H1 (cell line): ENCODE results near the gene CLPTM1L. TPM values are rescaled to one million over a fixed set of nuclear protein-coding genes. Genes with fewer than 3 reads are reported as not detected.

Experiments
- CTCF ChIA-PET: fragments of 300-600 bp; sonication (Branson Sonifier 250); formaldehyde crosslinking; loops from one replicate; lab custom pipeline; 2021; ENCODE audit not compliant: partially characterized antibody; lab: Charles Lee
- POLR2A ChIA-PET: fragments of 300-600 bp; sonication (Branson Sonifier 250); formaldehyde crosslinking; loops from one replicate; lab custom pipeline; 2021; ENCODE audit warnings: inconsistent platforms; ENCODE audit not compliant: partially characterized antibody; lab: Charles Lee
- DNase-seq, 2 experiments: peaks; one replicate each; pipeline versions ENCODE4 v3.0.0 to v3.0.0-alpha.2; 2010 to 2022; ENCODE audit warnings: low spot score in 2 of 2, low read depth in 1 of 2, mixed read lengths in 1 of 2
- FAIRE-seq: peaks from 2 replicates; lab custom pipeline; 2011; peaks lifted over from hg19 to GRCh38; lab: Jason Lieb, UNC
- H2AFZ ChIP-seq: 2 replicates; pipeline ENCODE4 v1.8.1; 2012; ENCODE audit warnings: low read length, inconsistent platforms
- H2AK5ac ChIP-seq: 2 replicates; pipeline ENCODE4 v1.6.1; 2013; ENCODE audit warnings: low read depth, low read length
- H2BK120ac ChIP-seq: replicated peaks from 2 replicates; pipeline ENCODE3; 2013; ENCODE audit warnings: low read depth, low read length, inconsistent platforms
- H2BK12ac ChIP-seq: 2 replicates; pipeline ENCODE4 v1.6.1; 2013; ENCODE audit warnings: low read depth, low read length
- H2BK15ac ChIP-seq: 2 replicates; pipeline ENCODE4 v1.6.1; 2013; ENCODE audit warnings: low read length
- H2BK20ac ChIP-seq: 2 replicates; pipeline ENCODE4 v1.6.1; 2013; ENCODE audit warnings: low read length
- H2BK5ac ChIP-seq: 2 replicates; pipeline ENCODE4 v1.6.1; 2013; ENCODE audit warnings: low read depth, low read length
- H3K14ac ChIP-seq: 2 replicates; pipeline ENCODE4 v1.6.1; 2013; ENCODE audit warnings: inconsistent platforms; ENCODE audit not compliant: insufficient read length
- H3K18ac ChIP-seq: 2 replicates; pipeline ENCODE4 v1.6.1; 2013; ENCODE audit warnings: low read length; ENCODE audit errors: extremely low read depth
- H3K23ac ChIP-seq: 2 replicates; pipeline ENCODE4 v1.6.1; 2013; ENCODE audit warnings: inconsistent platforms; ENCODE audit not compliant: insufficient read length
- H3K23me2 ChIP-seq: 2 replicates; pipeline ENCODE4 v1.6.1; 2013; ENCODE audit warnings: low read depth, low read length
- H3K27ac ChIP-seq: 2 replicates; pipeline ENCODE4 v1.6.1; 2011; ENCODE audit warnings: low read depth, low read length, inconsistent platforms
- H3K27me3 ChIP-seq, 4 experiments: replicated peaks in 1 of 4; 1 replicate in 1 of 4; 2 replicates in 3 of 4; pipeline versions ENCODE4 v1.6.1 to v1.8.1; 2011 to 2013; ENCODE audit warnings: low read length in 3 of 4, mild to moderate bottlenecking in 3 of 4, inconsistent platforms in 2 of 4, mixed read lengths in 2 of 4, moderate library complexity in 1 of 4; ENCODE audit not compliant: control insufficient read depth in 3 of 4, insufficient read depth in 3 of 4; ENCODE audit errors: extremely low read depth in 1 of 4
- H3K36me3 ChIP-seq, 4 experiments: 2 replicates each; pipeline versions ENCODE4 v1.6.1 to v1.8.1; 2011 to 2013; ENCODE audit warnings: mild to moderate bottlenecking in 4 of 4, low read length in 3 of 4, moderate library complexity in 2 of 4, control low read depth in 1 of 4, inconsistent platforms in 1 of 4; ENCODE audit not compliant: insufficient read depth in 4 of 4, control insufficient read depth in 2 of 4
- H3K4ac ChIP-seq: replicated peaks from 2 replicates; pipeline ENCODE3; 2013; ENCODE audit warnings: low read length, low read depth, mixed read lengths, inconsistent platforms; ENCODE audit not compliant: insufficient read length
- H3K4me1 ChIP-seq, 4 experiments: replicated peaks in 1 of 4; 1 replicate in 1 of 4; 2 replicates in 3 of 4; pipeline versions ENCODE4 v1.6.1 to v1.8.1; 2011 to 2013; ENCODE audit warnings: low read length in 3 of 4, inconsistent platforms in 2 of 4, mixed read lengths in 1 of 4; ENCODE audit not compliant: insufficient read depth in 4 of 4, control insufficient read depth in 3 of 4
- H3K4me2 ChIP-seq, 2 experiments: 2 replicates each; pipeline versions ENCODE4 v1.6.1 to v1.8.1; 2011 to 2013; ENCODE audit warnings: low read depth in 2 of 2, low read length in 2 of 2, control low read depth in 1 of 2, inconsistent platforms in 1 of 2, mild to moderate bottlenecking in 1 of 2; ENCODE audit not compliant: insufficient read depth in 1 of 2
- H3K4me3 ChIP-seq, 4 experiments: fragments of 200-600, 300-600 bp in 1 of 4; sonication (generic), shearing (Covaris generic), sonication (Bioruptor Twin) in 1 of 4; 2 replicates each; pipeline versions ENCODE4 v1.5.1 to v1.8.1; 2011 to 2016; ENCODE audit warnings: low read length in 4 of 4, low read depth in 3 of 4, control low read depth in 2 of 4, inconsistent platforms in 2 of 4, mild to moderate bottlenecking in 2 of 4, mixed read lengths in 1 of 4, moderate library complexity in 1 of 4; ENCODE audit not compliant: insufficient read depth in 2 of 4; ENCODE audit errors: extremely low read depth in 1 of 4
- H3K56ac ChIP-seq: replicated peaks from 2 replicates; pipeline ENCODE3; 2013; ENCODE audit warnings: low read depth, mild to moderate bottlenecking, mixed read lengths, low read length, inconsistent platforms; ENCODE audit not compliant: insufficient read length
- H3K79me1 ChIP-seq: 2 replicates; pipeline ENCODE4 v1.6.1; 2013; ENCODE audit warnings: low read depth, low read length, control low read depth
- H3K79me2 ChIP-seq, 2 experiments: 2 replicates each; pipeline versions ENCODE4 v1.6.1 to v1.8.1; 2012 to 2013; ENCODE audit warnings: low read length in 2 of 2, mild to moderate bottlenecking in 2 of 2, inconsistent platforms in 1 of 2; ENCODE audit not compliant: insufficient read depth in 2 of 2, control insufficient read depth in 1 of 2
- H3K9ac ChIP-seq, 4 experiments: replicated peaks in 1 of 4; 1 replicate in 1 of 4; 2 replicates in 3 of 4; pipeline versions ENCODE4 v1.6.1 to v1.8.1; 2011 to 2013; ENCODE audit warnings: low read depth in 3 of 4, low read length in 3 of 4, control low read depth in 2 of 4, mild to moderate bottlenecking in 2 of 4, moderate library complexity in 2 of 4, inconsistent platforms in 1 of 4; ENCODE audit errors: extremely low read depth in 1 of 4
- H3K9me3 ChIP-seq, 2 experiments: 2 replicates each; pipeline versions ENCODE4 v1.6.1 to v1.8.1; 2012 to 2013; ENCODE audit warnings: mild to moderate bottlenecking in 2 of 2, moderate library complexity in 2 of 2, control low read depth in 1 of 2, inconsistent platforms in 1 of 2, low read depth in 1 of 2, low read length in 1 of 2, mixed read lengths in 1 of 2; ENCODE audit not compliant: insufficient read depth in 2 of 2
- H4K20me1 ChIP-seq, 2 experiments: replicated peaks in 1 of 2; 2 replicates each; pipeline versions ENCODE3 to v1.8.1; 2011 to 2013; ENCODE audit warnings: inconsistent platforms in 2 of 2, low read length in 2 of 2, mild to moderate bottlenecking in 1 of 2; ENCODE audit not compliant: insufficient read depth in 2 of 2, control insufficient read depth in 1 of 2
- H4K5ac ChIP-seq: 2 replicates; pipeline ENCODE4 v1.6.1; 2013; ENCODE audit warnings: low read length, low read depth, mixed read lengths, inconsistent platforms; ENCODE audit not compliant: insufficient read length
- H4K8ac ChIP-seq: 2 replicates; pipeline ENCODE4 v1.8.0; 2013; ENCODE audit warnings: mild to moderate bottlenecking, moderate library complexity, low read length, inconsistent platforms; ENCODE audit not compliant: insufficient read depth; ENCODE audit errors: extremely low read depth
- H4K91ac ChIP-seq: replicated peaks from 2 replicates; pipeline ENCODE3; 2013; ENCODE audit warnings: low read length, mixed read lengths, inconsistent platforms; ENCODE audit not compliant: insufficient read length
- ASH2L ChIP-seq: fragments of 200-600, 300-600 bp; sonication (generic); IDR thresholded peaks from one replicate; pipeline ENCODE4 v1.7.1; 2017; ENCODE audit warnings: low read length
- ATF3 ChIP-seq: IDR thresholded peaks from 2 replicates; pipeline ENCODE4 v1.6.1; 2011; ENCODE audit warnings: low read depth, mild to moderate bottlenecking, low read length; ENCODE audit not compliant: insufficient read depth
- CBX5 ChIP-seq: fragments of 300-800, 300-1000 bp; sonication (generic); IDR thresholded peaks from 2 replicates; pipeline ENCODE4 v1.7.1; 2016; ENCODE audit warnings: antibody characterized with exemption, low read length, low read depth
- CEBPB ChIP-seq: IDR thresholded peaks from 2 replicates; pipeline ENCODE4 v1.6.1; 2012; ENCODE audit warnings: low read depth, low read length
- CTCF ChIP-seq, 3 experiments: IDR thresholded peaks; 1 replicate in 2 of 3; 2 replicates in 1 of 3; pipeline versions ENCODE4 v1.5.1 to v1.6.1; 2011; ENCODE audit warnings: low read length in 3 of 3, mild to moderate bottlenecking in 3 of 3, inconsistent platforms in 2 of 3, low read depth in 1 of 3, moderate library complexity in 1 of 3; ENCODE audit not compliant: insufficient read depth in 1 of 3; ENCODE audit errors: control extremely low read depth in 1 of 3
- FOSL1 ChIP-seq: IDR thresholded peaks from 2 replicates; pipeline ENCODE4 v1.6.1; 2011; ENCODE audit warnings: mild to moderate bottlenecking, low read depth, low read length, moderate library complexity; ENCODE audit not compliant: insufficient read depth
- NANOG ChIP-seq: IDR thresholded peaks from 2 replicates; pipeline ENCODE4 v1.6.1; 2011; ENCODE audit warnings: low read length, low read depth, mild to moderate bottlenecking, inconsistent platforms; ENCODE audit not compliant: insufficient read depth, poor library complexity, severe bottlenecking
- RNF2 ChIP-seq: fragments of 200-900, 300-1000 bp; sonication (generic); IDR thresholded peaks from 2 replicates; pipeline ENCODE4 v1.7.1; 2016; ENCODE audit warnings: borderline replicate concordance, low read depth, mild to moderate bottlenecking, antibody characterized with exemption, low read length; ENCODE audit not compliant: poor library complexity, severe bottlenecking; ENCODE audit errors: missing control alignments
- SP4 ChIP-seq: IDR thresholded peaks from 2 replicates; pipeline ENCODE4 v1.6.1; 2012; ENCODE audit warnings: low read length, inconsistent platforms
- WGBS, 2 experiments: shearing (Covaris generic) in 1 of 2; methylation state at CpG; one replicate each; pipeline versions ENCODE4 v1.1.6 to v1.1.7; 2013 to 2015; ENCODE audit warnings: low lambda C conversion rate in 2 of 2, mixed read lengths in 2 of 2, inconsistent platforms in 1 of 2, low coverage in 1 of 2, missing lambda C conversion rate in 1 of 2; ENCODE audit not compliant: insufficient replicate concordance in 2 of 2, insufficient coverage in 1 of 2, insufficient read length in 1 of 2; ENCODE audit errors: extremely low coverage in 1 of 2, missing lambda C conversion rate in 1 of 2; 5-methylcytosine and 5-hydroxymethylcytosine counted together
- polyA plus RNA-seq, 7 experiments: library from polyadenylated mRNA; depleted of rRNA in 3 of 7; stranded (reverse) in 5 of 7; unstranded in 2 of 7; fragments of >200 nt in 5 of 7; fragments of 200-250 nt in 2 of 7; gene quantifications; 1 replicate in 5 of 7; 2 replicates in 1 of 7; 4 replicates in 1 of 7; pipeline versions ENCODE4 v1.2.1 to v1.2.3, GENCODE V29; 2011 to 2013; ENCODE audit warnings: missing spikeins in 2 of 7, mixed read lengths in 2 of 7
- total RNA-seq: library from RNA; stranded (reverse); fragmentation: NEBNext Ultra II Directional; extraction: Animal tissue kit (Norgen Biotek cat#: 25700); gene quantifications from 2 replicates; pipeline ENCODE4 v1.2.1, GENCODE V29; 2021
- TF ChIP-seq, protein P1 (sequence below): IDR thresholded peaks from 2 replicates; pipeline ENCODE4 v1.6.1; 2012; ENCODE audit warnings: inconsistent platforms

The CLPTM1L gene
- total and polyA plus RNA-seq, 2 of the 8 experiments (the other 6 are each of a cell fraction or from before 2014, with no cell fraction given): 102 to 119 TPM

- H2BK12ac ChIP-seq: no peak overlapping the region
- H2BK120ac ChIP-seq: no peak overlapping the region
- TF ChIP-seq CEBPB (no peak), NANOG (no peak), CBX5 (no peak), ASH2L (no peak), FOSL1 (no peak), SP4 (no peak), ATF3 (no peak), CTCF (IDR thresholded peaks at IDR 0.05; ENCODE audit: control extremely low read depth in 1 of 3, insufficient read depth in 1 of 3, low read depth in 1 of 3, low read length in 3 of 3) (no peak), RNF2 (no peak)
- TF ChIP-seq, protein P1, sequence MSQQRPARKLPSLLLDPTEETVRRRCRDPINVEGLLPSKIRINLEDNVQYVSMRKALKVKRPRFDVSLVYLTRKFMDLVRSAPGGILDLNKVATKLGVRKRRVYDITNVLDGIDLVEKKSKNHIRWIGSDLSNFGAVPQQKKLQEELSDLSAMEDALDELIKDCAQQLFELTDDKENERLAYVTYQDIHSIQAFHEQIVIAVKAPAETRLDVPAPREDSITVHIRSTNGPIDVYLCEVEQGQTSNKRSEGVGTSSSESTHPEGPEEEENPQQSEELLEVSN: no peak
- no peak overlapping the region for H3K23ac ChIP-seq
- H2BK15ac ChIP-seq: no peak overlapping the region
- H3K9ac ChIP-seq: no peak overlapping the region
- peaks cover 0 to 1% of the 10 kb centered on the region in 2 experiments; a peak in 2 of 4 replicates for H3K79me2 ChIP-seq
- H3K14ac ChIP-seq: no peak overlapping the region
- ChIA-PET POLR2A (interaction anchor here (0.7 kb wide), 1 partner anchor 49 kb away, joined by 3 read pairs; no protein-coding TSS in a partner anchor), CTCF (interaction anchor here (0.5 kb wide), 1 partner anchor 1409 kb away, joined by 3 read pairs; no protein-coding TSS in a partner anchor)
- DNase-seq (no peak), FAIRE-seq (no peak)
- H3K27me3 ChIP-seq: no peaks in the 10 kb centered on the region
- no peak overlapping the region for H2AK5ac ChIP-seq
- 88% methylated on average over 12 of the region's 12 CpGs; no CpG with 5 or more reads in 1 of the 2 experiments for WGBS, 2 experiments
- H3K4me1 ChIP-seq: no peaks in the 10 kb centered on the region
- no peak overlapping the region; the same call in 1 of the 2 replicates for H4K8ac ChIP-seq
- no peak overlapping the region for H2BK5ac ChIP-seq
- H4K91ac ChIP-seq: no peak overlapping the region
- no peak overlapping the region for H3K4ac ChIP-seq
- no peak overlapping the region for H4K5ac ChIP-seq
- H3K36me3 ChIP-seq: peaks cover 38 to 70% (median 61%) of the 10 kb centered on the region in 4 experiments
- H3K18ac ChIP-seq: no peak overlapping the region
- peaks cover 7% of the 10 kb centered on the region; the same call in 1 of the 2 replicates for H3K79me1 ChIP-seq
- no peak overlapping the region for H3K4me3 ChIP-seq
- no peaks in the 10 kb centered on the region for H3K23me2 ChIP-seq
- no peak overlapping the region for H3K56ac ChIP-seq
- H3K9me3 ChIP-seq: no peaks in the 10 kb centered on the region
- H2AFZ ChIP-seq: no peak overlapping the region
- no peak overlapping the region for H2BK20ac ChIP-seq
- no peak overlapping the region for H3K4me2 ChIP-seq
- H3K27ac ChIP-seq: no peak overlapping the region
- peaks cover 12 to 27% of the 10 kb centered on the region in 2 experiments for H4K20me1 ChIP-seq
These were observed 6.8 kb downstream of the CLPTM1L start for GRCh38 chr5:1338196-1338490.
